Left forelimb (tissue), 1 donor: Measurements from ENCODE around the gene ASPRV1.
"Not testable (repeated sequence)": the region's sequence is repeated elsewhere in the genome, so short reads cannot be mapped to it uniquely, and the experiment has no call there.

Source experiments
- DNase-seq: peaks from one replicate; pipeline ENCODE4 v3.0.0-alpha.2; 2018; ENCODE audit warnings: low spot score

Gene ASPRV1

DNA sequence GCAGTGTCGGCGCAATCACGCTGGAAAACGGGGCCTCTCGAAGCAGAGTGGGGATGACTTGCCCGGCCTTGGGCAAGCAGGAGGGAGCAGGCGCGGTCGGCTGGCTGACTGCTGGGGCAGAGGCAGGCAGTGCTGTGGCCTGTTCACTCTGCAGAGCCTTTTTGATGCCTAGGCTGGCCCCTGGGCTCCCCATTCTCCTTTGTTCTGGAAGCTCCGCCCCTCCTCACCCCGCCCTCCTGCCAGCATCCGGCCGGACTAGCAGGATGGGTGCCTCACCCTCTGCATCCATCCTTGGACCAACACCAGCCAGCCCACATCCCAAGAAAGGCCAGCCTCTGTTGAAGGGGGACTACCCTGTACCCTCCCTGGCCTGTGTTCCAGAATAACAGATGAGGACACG is at the start of gene ASPRV1:
ASPRV1 (minus strand) TSS at position 136 of the 400 bp plus-strand sequence. CDS start 195 bp downstream, outside the sequence.
- DNase-seq, result no peak

DNA sequence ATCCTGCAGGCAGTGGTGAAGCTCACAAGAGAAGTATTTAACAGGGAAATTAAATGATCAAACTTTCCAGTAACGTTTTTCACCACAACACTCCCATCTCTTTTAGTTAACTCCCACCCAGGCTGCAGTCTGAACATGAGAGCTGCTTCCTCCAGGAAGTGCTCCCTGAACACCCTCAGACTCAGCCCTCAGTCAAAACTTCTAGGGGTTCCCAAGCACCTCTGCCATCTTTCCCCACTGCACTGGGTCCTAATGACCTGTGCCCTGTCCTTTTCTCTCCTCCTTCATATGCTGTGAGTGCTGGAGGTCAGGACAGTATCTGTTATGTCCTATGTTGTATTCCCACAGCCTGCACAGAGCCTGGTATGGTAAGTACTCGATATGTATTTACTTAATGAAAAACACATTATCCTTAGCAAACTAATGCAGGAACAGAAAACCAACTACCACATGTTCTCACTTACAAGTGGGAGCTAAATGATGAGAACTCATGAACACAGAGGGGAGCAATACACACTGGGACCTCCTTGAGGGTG is 49.2 kb upstream of the ASPRV1 start:
- no peak for DNase-seq

GRCh38 chr2:70009762-70010575 is 48.5 kb upstream of the ASPRV1 start:
- DNase-seq, result no peak

- no peak for DNase-seq
Measured at GRCh38 chr2:70008290-70008689, 46.9 kb upstream of the ASPRV1 start.

GRCh38 chr2:70007151-70007550 is 45.7 kb upstream of the ASPRV1 start:
- no peak for DNase-seq

DNA sequence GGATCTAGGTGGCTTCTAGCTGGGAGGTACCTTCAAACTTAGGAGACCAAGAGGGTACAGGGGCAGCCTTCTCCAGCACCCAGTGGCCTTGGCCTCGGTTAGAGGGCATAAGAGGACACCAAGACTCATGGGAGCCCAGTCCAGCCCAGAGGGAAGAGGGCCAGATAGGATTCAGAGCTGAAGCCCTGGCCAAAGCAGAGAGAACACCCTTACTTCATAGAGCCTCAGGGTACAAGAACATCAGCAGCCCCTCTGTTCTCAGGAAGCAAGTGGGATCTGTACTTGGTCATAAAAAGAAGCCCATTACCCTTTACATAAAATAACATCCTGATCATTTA is 45.0 kb upstream of the ASPRV1 start:
- no peak for DNase-seq

DNA sequence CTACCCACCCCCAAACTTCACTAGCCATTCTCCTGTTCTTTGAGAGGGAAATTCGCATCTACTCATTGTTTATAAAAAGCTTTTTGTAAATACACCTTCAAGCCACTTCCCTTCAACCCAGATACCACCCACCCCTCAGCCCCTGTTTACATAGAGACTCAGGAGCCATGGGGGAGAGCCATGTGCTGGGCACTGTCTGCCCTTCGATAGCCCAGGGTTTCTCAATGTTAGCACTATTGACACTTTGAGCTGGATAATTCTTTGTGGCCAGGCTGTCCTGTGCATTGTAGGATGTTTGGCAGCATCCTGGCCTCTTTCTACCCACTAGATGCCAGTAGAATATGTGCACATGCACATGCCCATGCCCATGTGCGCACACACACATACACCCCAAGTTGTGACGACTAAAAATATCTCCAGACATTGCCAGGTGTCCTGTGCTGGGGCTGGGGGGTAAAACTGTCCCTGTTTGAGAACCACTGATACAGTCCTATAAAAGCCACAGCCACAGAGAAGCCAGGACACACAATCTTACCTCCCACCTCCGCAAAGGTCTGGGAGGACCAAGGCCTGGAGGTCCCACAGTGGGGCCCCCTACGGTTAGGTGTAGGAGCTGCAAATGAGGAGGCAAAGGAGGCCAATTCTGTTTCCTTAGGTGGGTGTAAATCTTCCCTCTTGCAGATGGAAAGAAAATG is 44.5 kb upstream of the ASPRV1 start:
- no peak for DNase-seq

DNA sequence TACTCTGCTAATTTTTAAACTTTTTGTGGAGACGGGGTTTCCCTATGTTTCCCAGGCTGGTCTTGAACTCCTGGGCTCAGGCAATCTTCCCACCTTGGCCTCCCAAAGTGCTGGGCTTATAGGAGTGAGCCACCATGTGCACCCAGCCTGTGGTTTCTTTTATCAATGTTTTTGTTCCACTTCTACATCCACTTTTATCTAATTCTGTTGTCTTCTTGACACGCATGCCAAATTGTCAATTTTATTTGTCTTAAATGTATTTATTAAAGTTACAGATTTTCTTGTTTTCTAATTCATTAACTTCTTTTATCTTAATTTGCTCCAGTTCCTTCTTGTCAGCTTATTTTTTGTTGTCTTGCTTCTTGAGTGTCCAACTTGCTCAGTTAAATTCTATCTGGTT is 43.8 kb upstream of the ASPRV1 start:
- DNase-seq, result no peak

- DNase-seq, result no peak
Measured at GRCh38 chr2:70003093-70003830, 41.8 kb upstream of the ASPRV1 start.

DNA sequence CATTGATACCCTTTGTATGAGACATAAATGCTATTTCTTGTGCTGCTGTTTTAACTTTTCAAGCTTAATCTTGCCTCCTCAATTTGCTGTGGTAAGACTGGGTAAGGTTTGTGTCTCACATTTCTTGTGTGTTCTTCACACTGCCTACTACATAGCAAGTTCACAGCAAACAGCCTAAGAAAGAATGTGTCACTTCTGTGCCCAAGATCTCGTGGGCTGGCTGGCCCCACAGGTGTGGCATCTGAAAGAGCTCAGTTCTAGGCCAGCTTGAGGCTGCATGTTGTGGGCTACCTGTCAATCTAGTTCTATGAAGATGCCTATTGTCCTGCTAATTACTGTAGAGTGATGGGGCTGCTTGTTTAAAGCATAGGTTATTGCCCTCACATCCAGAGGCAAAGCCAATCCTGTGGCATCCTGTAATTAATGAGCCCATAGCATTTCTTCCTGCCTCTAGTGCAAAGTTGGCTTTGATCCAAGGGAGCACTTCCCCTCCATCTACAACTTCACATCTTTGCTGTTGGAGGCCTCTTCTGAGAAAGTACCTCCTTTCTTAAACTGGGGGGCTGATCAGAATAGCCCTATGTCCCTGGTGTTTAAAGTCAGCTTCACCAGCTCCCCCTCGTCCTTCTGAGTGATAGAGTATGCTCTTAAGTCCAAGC is 40.9 kb upstream of the ASPRV1 start:
- DNase-seq, result no peak

GRCh38 chr2:70000529-70000928 is 39.1 kb upstream of the ASPRV1 start:
- not testable (repeated sequence) for DNase-seq

DNA sequence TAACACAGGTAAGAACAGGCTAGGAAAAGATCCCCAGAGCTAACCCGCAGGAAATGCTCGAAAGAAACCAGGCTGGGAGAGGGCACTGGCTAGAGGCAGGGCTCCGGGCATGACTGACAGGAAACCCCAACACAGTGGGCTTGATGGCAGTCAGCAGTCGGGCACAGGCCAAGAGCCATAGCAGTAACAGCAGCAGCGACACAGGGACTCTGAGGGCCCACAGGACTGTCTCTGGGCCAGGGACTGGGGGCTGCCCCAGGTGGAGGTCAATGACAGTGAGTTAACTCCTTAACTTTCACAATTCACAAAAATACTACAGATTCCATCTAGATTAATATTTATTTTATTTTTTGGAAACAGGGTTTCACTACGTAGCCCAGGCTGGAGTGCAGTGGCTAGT is 37.3 kb upstream of the ASPRV1 start:
- no peak for DNase-seq

- DNase-seq, result no peak
Measured at GRCh38 chr2:69997015-69997830, 35.8 kb upstream of the ASPRV1 start.

- no peak for DNase-seq
Measured at GRCh38 chr2:69995511-69995910, 34.1 kb upstream of the ASPRV1 start.

DNA sequence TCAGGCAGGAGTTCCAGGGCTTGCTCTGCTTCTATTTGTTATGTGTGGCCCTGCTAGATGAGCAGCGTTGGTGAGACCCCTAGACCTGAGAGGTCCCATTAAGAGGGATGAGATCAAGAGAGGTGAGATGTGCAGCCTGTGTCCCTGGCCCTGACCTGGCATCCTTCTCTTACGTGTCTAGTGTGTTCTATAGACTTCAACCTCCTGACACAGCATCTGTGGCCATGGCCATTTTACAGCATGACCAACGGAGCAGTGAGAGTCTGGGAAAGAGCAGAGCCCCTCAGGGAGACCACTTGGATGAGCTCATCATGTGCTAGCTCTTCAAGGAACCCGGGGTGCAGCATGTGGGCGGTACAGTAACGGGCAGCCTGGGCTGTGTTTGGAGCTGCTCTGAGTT is 32.7 kb upstream of the ASPRV1 start:
- no peak for DNase-seq

- no peak for DNase-seq
Measured at GRCh38 chr2:69993708-69994107, 32.3 kb upstream of the ASPRV1 start.

GRCh38 chr2:69993048-69993565 is 31.7 kb upstream of the ASPRV1 start:
- no peak for DNase-seq

- no peak for DNase-seq
Measured at GRCh38 chr2:69992310-69993047, 31.0 kb upstream of the ASPRV1 start.

- no peak for DNase-seq
Measured at GRCh38 chr2:69989441-69990105, 28.1 kb upstream of the ASPRV1 start.

DNA sequence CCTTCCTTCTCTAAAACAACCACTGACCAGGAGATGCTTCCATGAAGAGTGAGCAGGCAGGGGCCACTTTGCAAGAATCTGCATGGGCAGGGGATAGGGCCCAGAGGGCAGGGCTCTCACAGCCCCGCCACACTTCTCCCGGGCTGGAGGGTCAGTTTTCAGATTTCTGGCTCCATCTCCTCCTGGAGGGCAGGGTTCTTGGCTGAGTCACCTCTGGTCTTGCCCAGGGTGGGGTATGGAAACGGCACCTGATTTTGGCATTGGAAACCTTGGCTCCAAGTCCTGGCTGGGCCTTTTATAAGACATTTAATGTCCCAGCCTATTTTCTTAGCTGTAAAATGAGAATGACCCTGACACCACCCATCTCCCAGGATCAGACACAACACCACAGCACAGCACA is 27.6 kb upstream of the ASPRV1 start:
- no peak for DNase-seq
